Colonic mucosa (tissue), 4 donors: Measurements from ENCODE around the gene FMO1. TPM values are rescaled to one million over a fixed set of nuclear protein-coding genes. Genes with fewer than 3 reads are reported as not detected.

Source experiments
- DNase-seq: peaks from one replicate; pipeline ENCODE4 v3.0.0-alpha.2; 2020
- H3K27ac ChIP-seq: fragments of 200-600 bp; one replicate; pipeline ENCODE4 v1.8.0; 2021
- H3K27me3 ChIP-seq: fragments of 200-600 bp; one replicate; pipeline ENCODE4 v1.8.0; 2021
- H3K36me3 ChIP-seq: fragments of 200-600 bp; one replicate; pipeline ENCODE4 v1.8.0; 2021
- H3K4me1 ChIP-seq: fragments of 200-600 bp; one replicate; pipeline ENCODE4 v1.8.0; 2021; ENCODE audit warnings: mild to moderate bottlenecking
- H3K4me3 ChIP-seq: fragments of 200-600 bp; one replicate; pipeline ENCODE4 v1.8.0; 2021
- H3K9ac ChIP-seq, 2 donors: one replicate each; pipeline ENCODE4 v1.7.0; 2013; ENCODE audit warnings: control low read depth in 2 of 2, low read depth in 2 of 2, low read length in 2 of 2
- H3K9me3 ChIP-seq: fragments of 200-600 bp; one replicate; pipeline ENCODE4 v1.8.0; 2021
- CTCF ChIP-seq: fragments of 200-600 bp; IDR thresholded peaks from one replicate; pipeline ENCODE4 v1.8.0; 2022; ENCODE audit warnings: antibody characterized with exemption, mild to moderate bottlenecking
- intact Hi-C: fragments of 100-400 bp; cut with DNase I; formaldehyde crosslinking; loops from one replicate; pipeline ENCODE4 v1.14.1; 2022
- total RNA-seq, 2 donors: library from RNA; stranded (reverse); fragmentation: NEBNext Ultra II Directional in 1 of 2; extraction: Animal tissue kit (Norgen Biotek cat#: 25700) in 1 of 2; gene quantifications; one replicate each; pipeline ENCODE4 v1.2.1, GENCODE V29; 2021
- donor health status: healthy.
- donor health status: DM: no; HTN: no; CAD: no.
- donor health status: DM: no; HTN: no; CAD: no.

The FMO1 gene
- total RNA-seq, 2 donors from 2014 or later, result not detected

- no peaks in the 10 kb centered on the region for H3K9me3 ChIP-seq
- intact Hi-C loops, result no loop called here
- TF ChIP-seq CTCF, result no peak
- no peaks in the 10 kb centered on the region for H3K36me3 ChIP-seq
- no peaks in the 10 kb centered on the region for H3K4me1 ChIP-seq
- H3K27me3 ChIP-seq, result no peaks in the 10 kb centered on the region
- no peak overlapping the region for H3K27ac ChIP-seq
- no peak overlapping the region for H3K4me3 ChIP-seq
- DNase-seq, result no peak
- H3K9ac ChIP-seq, result no peak overlapping the region
Measured at GRCh38 chr1:171210355-171210754, 37.9 kb upstream of the FMO1 start.

GRCh38 chr1:171212607-171213351, 35.5 kb upstream of the FMO1 start:
- no peak overlapping the region for H3K9ac ChIP-seq
- no peak overlapping the region for H3K27ac ChIP-seq
- no peaks in the 10 kb centered on the region for H3K9me3 ChIP-seq
- no peaks in the 10 kb centered on the region for H3K27me3 ChIP-seq
- H3K4me1 ChIP-seq, result no peaks in the 10 kb centered on the region
- H3K36me3 ChIP-seq, result no peaks in the 10 kb centered on the region
- DNase-seq, result no peak
- H3K4me3 ChIP-seq, result no peak overlapping the region
- TF ChIP-seq CTCF, result no peak
- intact Hi-C loops, result no loop called here

- H3K27ac ChIP-seq, result no peak overlapping the region
- no peaks in the 10 kb centered on the region for H3K4me1 ChIP-seq
- no peaks in the 10 kb centered on the region for H3K27me3 ChIP-seq
- H3K9me3 ChIP-seq, result no peaks in the 10 kb centered on the region
- no peak for DNase-seq
- no peaks in the 10 kb centered on the region for H3K36me3 ChIP-seq
- no peak overlapping the region for H3K9ac ChIP-seq
- TF ChIP-seq CTCF, result no peak
- no peak overlapping the region for H3K4me3 ChIP-seq
- intact Hi-C loops, result no loop called here
Measured at GRCh38 chr1:171213559-171214454, 34.5 kb upstream of the FMO1 start.

GRCh38 chr1:171217658-171218443, 30.4 kb upstream of the FMO1 start:
- intact Hi-C loops, result no loop called here
- Histone ChIP-seq H3K36me3 (no peaks in the 10 kb centered on the region), H3K27me3 (no peaks in the 10 kb centered on the region), H3K9ac (no peak overlapping the region), H3K27ac (no peak overlapping the region), H3K4me1 (no peaks in the 10 kb centered on the region), H3K4me3 (no peak overlapping the region), H3K9me3 (no peaks in the 10 kb centered on the region)
- no peak for DNase-seq
- no peak for TF ChIP-seq CTCF

GRCh38 chr1:171218661-171219060, 29.6 kb upstream of the FMO1 start:
- Histone ChIP-seq H3K9ac (no peak overlapping the region), H3K36me3 (no peaks in the 10 kb centered on the region), H3K27ac (no peak overlapping the region), H3K27me3 (no peaks in the 10 kb centered on the region), H3K9me3 (no peaks in the 10 kb centered on the region), H3K4me1 (no peaks in the 10 kb centered on the region), H3K4me3 (no peak overlapping the region)
- no peak for DNase-seq
- intact Hi-C loops, result no loop called here
- no peak for TF ChIP-seq CTCF
